HepG2 (cell line): ENCODE measurements around the gene MRNIP. TPM values are rescaled to one million over a fixed set of nuclear protein-coding genes. Genes with fewer than 3 reads are reported as not detected.

Experiments used
- FOXC1 ChIP-seq: sonication (generic); formaldehyde crosslinking; IDR thresholded peaks from 2 replicates; pipeline ENCODE4 v1.8.0; 2022; ENCODE audit warnings: mild to moderate bottlenecking, missing genetic modification reagents, borderline replicate concordance
- NCOA2 ChIP-seq: sonication (generic); formaldehyde crosslinking; IDR thresholded peaks from 2 replicates; pipeline ENCODE4 v1.8.0; 2022; ENCODE audit warnings: inconsistent platforms
- NFKB2 ChIP-seq: sonication (generic); formaldehyde crosslinking; IDR thresholded peaks from 2 replicates; pipeline ENCODE4 v1.4.0; 2020; ENCODE audit warnings: missing genetic modification reagents, borderline replicate concordance
- SALL1 ChIP-seq: sonication (generic); formaldehyde crosslinking; IDR thresholded peaks from 2 replicates; pipeline ENCODE4 v1.8.0; 2022; ENCODE audit warnings: mild to moderate bottlenecking, missing genetic modification reagents
- SP5 ChIP-seq: IDR thresholded peaks from 2 replicates; pipeline ENCODE4 v1.6.1; 2016; ENCODE audit warnings: low read depth, borderline replicate concordance
- ZC3H4 ChIP-seq: sonication (generic); formaldehyde crosslinking; IDR thresholded peaks from 2 replicates; pipeline ENCODE4 v1.4.0; 2020; ENCODE audit warnings: missing genetic modification reagents, borderline replicate concordance
- ZNF44 ChIP-seq: sonication (generic); formaldehyde crosslinking; IDR thresholded peaks from 2 replicates; pipeline ENCODE4 v1.5.1; 2020; ENCODE audit warnings: mild to moderate bottlenecking, missing genetic modification reagents
- ZNF564 ChIP-seq: sonication (generic); formaldehyde crosslinking; IDR thresholded peaks from 2 replicates; pipeline ENCODE4 v1.8.1; 2023; ENCODE audit warnings: mild to moderate bottlenecking, missing genetic modification reagents
- ZNF577 ChIP-seq: sonication (generic); formaldehyde crosslinking; IDR thresholded peaks from 2 replicates; pipeline ENCODE4 v1.4.0; 2020; ENCODE audit warnings: mild to moderate bottlenecking, low read depth, missing genetic modification reagents, borderline replicate concordance
- ZNF660 ChIP-seq: sonication (generic); formaldehyde crosslinking; IDR thresholded peaks from 2 replicates; pipeline ENCODE4 v1.5.1; 2020; ENCODE audit warnings: mild to moderate bottlenecking, low read depth, missing genetic modification reagents, borderline replicate concordance
- ZNF773 ChIP-seq: sonication (generic); formaldehyde crosslinking; IDR thresholded peaks from 2 replicates; pipeline ENCODE4 v1.4.0; 2020; ENCODE audit warnings: missing genetic modification reagents, borderline replicate concordance
- polyA plus RNA-seq, 8 experiments: library from polyadenylated mRNA; depleted of rRNA in 3 of 8; stranded (reverse) in 7 of 8; unstranded in 1 of 8; fragments of >200 nt; fragmentation: Illumina TruSeq in 4 of 8; extraction: Trizol in 4 of 8; gene quantifications; 2 replicates each; pipeline versions ENCODE4 v1.2.1 to v1.2.3, GENCODE V29; 2011 to 2016; ENCODE audit warnings: low read depth in 4 of 8, missing spikeins in 1 of 8, mixed read lengths in 1 of 8; ENCODE audit not compliant: insufficient read depth in 1 of 8
- total RNA-seq, 5 experiments: library from RNA; depleted of rRNA; stranded (reverse); fragments of >200 nt; fragmentation: Illumina TruSeq; extraction: Trizol; gene quantifications; 2 replicates each; pipeline ENCODE4 v1.2.3, GENCODE V29; 2016; ENCODE audit warnings: low read depth in 1 of 5
- TF ChIP-seq, protein P1 (sequence below): sonication (generic); formaldehyde crosslinking; IDR thresholded peaks from 2 replicates; pipeline ENCODE4 v1.4.0; 2020; ENCODE audit warnings: missing genetic modification reagents
- TF ChIP-seq, protein P2 (sequence below): sonication (generic); formaldehyde crosslinking; IDR thresholded peaks from 2 replicates; pipeline ENCODE4 v1.5.0; 2020; ENCODE audit warnings: mild to moderate bottlenecking, missing genetic modification reagents, borderline replicate concordance
- TF ChIP-seq, protein P3 (sequence below): IDR thresholded peaks from 2 replicates; pipeline ENCODE4 v1.6.1; 2016; ENCODE audit warnings: low read depth, borderline replicate concordance
- TF ChIP-seq, protein P4 (sequence below): sonication (generic); formaldehyde crosslinking; conservative IDR thresholded peaks from 2 replicates; pipeline ENCODE4 v1.4.0; 2020; ENCODE audit warnings: mild to moderate bottlenecking, missing genetic modification reagents, moderate library complexity
- TF ChIP-seq, protein P5 (sequence below): sonication (generic); formaldehyde crosslinking; IDR thresholded peaks from 2 replicates; pipeline ENCODE4 v1.8.0; 2022; ENCODE audit warnings: low read depth, missing genetic modification reagents

Gene MRNIP
- total and polyA plus RNA-seq, 2 of the 13 experiments (the other 11 are each of a cell fraction or from before 2014, with no cell fraction given) = 15.5 to 34.1 TPM

DNA sequence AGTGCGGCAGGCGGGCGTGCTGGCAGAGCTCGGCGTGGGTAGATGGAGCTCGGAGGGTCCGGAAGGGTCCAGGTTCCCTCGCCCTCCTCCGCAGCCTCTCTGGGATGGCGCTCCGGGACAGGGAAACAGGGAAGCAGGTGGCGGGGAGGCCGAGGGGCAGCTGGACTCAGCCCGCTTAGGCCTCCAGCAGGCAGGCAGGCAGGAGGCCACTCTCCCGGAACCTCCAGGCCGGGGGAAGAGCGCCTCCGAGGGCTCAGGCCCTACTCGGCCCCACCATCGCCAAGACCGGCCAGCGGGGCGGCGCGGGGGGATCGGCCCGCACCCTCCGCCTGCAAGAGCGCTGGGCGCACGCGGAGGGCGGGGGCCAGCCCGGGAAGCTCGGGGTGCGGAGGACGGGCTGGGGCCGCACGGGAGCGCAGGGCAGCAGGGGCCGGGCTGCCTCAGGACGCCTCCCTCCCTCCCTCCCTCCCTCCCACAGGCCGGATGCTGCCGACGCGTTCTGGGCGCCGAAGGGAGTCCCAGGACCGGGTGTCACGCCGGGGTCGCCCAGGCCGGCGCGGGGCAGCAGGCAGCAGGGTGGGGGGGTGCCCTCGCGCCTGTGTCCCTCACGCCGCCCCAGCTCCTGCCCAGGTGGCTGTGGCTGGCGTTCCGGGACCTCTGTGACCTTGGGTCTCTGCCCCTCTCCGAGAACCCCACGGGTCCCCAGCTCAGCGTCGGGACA is 52.9 kb downstream of the MRNIP start (continued):
- TF ChIP-seq, protein P1, sequence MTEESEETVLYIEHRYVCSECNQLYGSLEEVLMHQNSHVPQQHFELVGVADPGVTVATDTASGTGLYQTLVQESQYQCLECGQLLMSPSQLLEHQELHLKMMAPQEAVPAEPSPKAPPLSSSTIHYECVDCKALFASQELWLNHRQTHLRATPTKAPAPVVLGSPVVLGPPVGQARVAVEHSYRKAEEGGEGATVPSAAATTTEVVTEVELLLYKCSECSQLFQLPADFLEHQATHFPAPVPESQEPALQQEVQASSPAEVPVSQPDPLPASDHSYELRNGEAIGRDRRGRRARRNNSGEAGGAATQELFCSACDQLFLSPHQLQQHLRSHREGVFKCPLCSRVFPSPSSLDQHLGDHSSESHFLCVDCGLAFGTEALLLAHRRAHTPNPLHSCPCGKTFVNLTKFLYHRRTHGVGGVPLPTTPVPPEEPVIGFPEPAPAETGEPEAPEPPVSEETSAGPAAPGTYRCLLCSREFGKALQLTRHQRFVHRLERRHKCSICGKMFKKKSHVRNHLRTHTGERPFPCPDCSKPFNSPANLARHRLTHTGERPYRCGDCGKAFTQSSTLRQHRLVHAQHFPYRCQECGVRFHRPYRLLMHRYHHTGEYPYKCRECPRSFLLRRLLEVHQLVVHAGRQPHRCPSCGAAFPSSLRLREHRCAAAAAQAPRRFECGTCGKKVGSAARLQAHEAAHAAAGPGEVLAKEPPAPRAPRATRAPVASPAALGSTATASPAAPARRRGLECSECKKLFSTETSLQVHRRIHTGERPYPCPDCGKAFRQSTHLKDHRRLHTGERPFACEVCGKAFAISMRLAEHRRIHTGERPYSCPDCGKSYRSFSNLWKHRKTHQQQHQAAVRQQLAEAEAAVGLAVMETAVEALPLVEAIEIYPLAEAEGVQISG (CRISPR knock-in tag) = peak; percentile 37
- TF ChIP-seq NFKB2 (CRISPR knock-in tag) = peak; percentile 33; the same call in 1 of the 2 replicates
- TF ChIP-seq, protein P2, sequence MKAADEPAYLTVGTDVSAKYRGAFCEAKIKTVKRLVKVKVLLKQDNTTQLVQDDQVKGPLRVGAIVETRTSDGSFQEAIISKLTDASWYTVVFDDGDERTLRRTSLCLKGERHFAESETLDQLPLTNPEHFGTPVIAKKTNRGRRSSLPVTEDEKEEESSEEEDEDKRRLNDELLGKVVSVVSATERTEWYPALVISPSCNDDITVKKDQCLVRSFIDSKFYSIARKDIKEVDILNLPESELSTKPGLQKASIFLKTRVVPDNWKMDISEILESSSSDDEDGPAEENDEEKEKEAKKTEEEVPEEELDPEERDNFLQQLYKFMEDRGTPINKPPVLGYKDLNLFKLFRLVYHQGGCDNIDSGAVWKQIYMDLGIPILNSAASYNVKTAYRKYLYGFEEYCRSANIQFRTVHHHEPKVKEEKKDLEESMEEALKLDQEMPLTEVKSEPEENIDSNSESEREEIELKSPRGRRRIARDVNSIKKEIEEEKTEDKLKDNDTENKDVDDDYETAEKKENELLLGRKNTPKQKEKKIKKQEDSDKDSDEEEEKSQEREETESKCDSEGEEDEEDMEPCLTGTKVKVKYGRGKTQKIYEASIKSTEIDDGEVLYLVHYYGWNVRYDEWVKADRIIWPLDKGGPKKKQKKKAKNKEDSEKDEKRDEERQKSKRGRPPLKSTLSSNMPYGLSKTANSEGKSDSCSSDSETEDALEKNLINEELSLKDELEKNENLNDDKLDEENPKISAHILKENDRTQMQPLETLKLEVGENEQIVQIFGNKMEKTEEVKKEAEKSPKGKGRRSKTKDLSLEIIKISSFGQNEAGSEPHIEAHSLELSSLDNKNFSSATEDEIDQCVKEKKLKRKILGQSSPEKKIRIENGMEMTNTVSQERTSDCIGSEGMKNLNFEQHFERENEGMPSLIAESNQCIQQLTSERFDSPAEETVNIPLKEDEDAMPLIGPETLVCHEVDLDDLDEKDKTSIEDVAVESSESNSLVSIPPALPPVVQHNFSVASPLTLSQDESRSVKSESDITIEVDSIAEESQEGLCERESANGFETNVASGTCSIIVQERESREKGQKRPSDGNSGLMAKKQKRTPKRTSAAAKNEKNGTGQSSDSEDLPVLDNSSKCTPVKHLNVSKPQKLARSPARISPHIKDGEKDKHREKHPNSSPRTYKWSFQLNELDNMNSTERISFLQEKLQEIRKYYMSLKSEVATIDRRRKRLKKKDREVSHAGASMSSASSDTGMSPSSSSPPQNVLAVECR (CRISPR knock-in tag) = peak; percentile 68
- no peak for TF ChIP-seq SP5
- TF ChIP-seq SALL1 (CRISPR knock-in tag) = peak; percentile 59
- TF ChIP-seq, protein P3, sequence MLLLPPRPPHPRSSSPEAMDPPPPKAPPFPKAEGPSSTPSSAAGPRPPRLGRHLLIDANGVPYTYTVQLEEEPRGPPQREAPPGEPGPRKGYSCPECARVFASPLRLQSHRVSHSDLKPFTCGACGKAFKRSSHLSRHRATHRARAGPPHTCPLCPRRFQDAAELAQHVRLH (CRISPR knock-in tag) = no peak
- TF ChIP-seq ZNF577 = no peak
- TF ChIP-seq ZNF773 (CRISPR knock-in tag) = 0 out of 2 replicates have a peak, but pooled peaks have one; percentile 44
- TF ChIP-seq, protein P4, sequence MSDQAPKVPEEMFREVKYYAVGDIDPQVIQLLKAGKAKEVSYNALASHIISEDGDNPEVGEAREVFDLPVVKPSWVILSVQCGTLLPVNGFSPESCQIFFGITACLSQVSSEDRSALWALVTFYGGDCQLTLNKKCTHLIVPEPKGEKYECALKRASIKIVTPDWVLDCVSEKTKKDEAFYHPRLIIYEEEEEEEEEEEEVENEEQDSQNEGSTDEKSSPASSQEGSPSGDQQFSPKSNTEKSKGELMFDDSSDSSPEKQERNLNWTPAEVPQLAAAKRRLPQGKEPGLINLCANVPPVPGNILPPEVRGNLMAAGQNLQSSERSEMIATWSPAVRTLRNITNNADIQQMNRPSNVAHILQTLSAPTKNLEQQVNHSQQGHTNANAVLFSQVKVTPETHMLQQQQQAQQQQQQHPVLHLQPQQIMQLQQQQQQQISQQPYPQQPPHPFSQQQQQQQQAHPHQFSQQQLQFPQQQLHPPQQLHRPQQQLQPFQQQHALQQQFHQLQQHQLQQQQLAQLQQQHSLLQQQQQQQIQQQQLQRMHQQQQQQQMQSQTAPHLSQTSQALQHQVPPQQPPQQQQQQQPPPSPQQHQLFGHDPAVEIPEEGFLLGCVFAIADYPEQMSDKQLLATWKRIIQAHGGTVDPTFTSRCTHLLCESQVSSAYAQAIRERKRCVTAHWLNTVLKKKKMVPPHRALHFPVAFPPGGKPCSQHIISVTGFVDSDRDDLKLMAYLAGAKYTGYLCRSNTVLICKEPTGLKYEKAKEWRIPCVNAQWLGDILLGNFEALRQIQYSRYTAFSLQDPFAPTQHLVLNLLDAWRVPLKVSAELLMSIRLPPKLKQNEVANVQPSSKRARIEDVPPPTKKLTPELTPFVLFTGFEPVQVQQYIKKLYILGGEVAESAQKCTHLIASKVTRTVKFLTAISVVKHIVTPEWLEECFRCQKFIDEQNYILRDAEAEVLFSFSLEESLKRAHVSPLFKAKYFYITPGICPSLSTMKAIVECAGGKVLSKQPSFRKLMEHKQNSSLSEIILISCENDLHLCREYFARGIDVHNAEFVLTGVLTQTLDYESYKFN (CRISPR knock-in tag) = 0 out of 2 replicates have a peak, but pooled peaks have one; percentile 17
- TF ChIP-seq ZC3H4 = no peak
- TF ChIP-seq FOXC1 (CRISPR knock-in tag) = no peak
- TF ChIP-seq ZNF564 (CRISPR knock-in tag) = 0 out of 2 replicates have a peak, but pooled peaks have one; percentile 27
- TF ChIP-seq ZNF44 (CRISPR knock-in tag) = no peak
- TF ChIP-seq ZNF660 (CRISPR knock-in tag) = no peak
- TF ChIP-seq, protein P5, sequence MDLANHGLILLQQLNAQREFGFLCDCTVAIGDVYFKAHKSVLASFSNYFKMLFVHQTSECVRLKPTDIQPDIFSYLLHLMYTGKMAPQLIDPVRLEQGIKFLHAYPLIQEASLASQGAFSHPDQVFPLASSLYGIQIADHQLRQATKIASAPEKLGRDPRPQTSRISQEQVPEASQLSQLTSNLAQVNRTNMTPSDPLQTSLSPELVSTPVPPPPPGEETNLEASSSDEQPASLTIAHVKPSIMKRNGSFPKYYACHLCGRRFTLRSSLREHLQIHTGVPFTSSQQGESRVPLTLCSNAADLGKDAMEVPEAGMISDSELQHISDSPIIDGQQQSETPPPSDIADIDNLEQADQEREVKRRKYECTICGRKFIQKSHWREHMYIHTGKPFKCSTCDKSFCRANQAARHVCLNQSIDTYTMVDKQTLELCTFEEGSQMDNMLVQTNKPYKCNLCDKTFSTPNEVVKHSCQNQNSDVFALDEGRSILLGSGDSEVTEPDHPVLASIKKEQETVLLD (CRISPR knock-in tag) = 0 out of 2 replicates have a peak, but pooled peaks have one; percentile 35
- no peak for TF ChIP-seq NCOA2 (CRISPR knock-in tag)
